ENCODE results near the gene LRRTM4. TPM values are rescaled to one million over a fixed set of nuclear protein-coding genes. Genes with fewer than 3 reads are reported as not detected.
"Not testable (repeated sequence)": the region's sequence is repeated elsewhere in the genome, so short reads cannot be mapped to it uniquely, and the experiment has no call there.

The LRRTM4 gene
- total RNA-seq, 1 donor from 2014 or later, result not detected

GRCh38 chr2:76721226-76721625, 801.0 kb downstream of the LRRTM4 start:
- no peaks in the 10 kb centered on the region for H3K27me3 Mint-ChIP-seq
- ATAC-seq (ENCODE audit: low read depth) (no peak), DNase-seq (no peak)
- CTCF ChIA-PET, result no interaction called here
- H3K9me3 Mint-ChIP-seq, result peaks cover 5% of the 10 kb centered on the region
- no peaks in the 10 kb centered on the region for H3K4me1 Mint-ChIP-seq
- H3K4me3 Mint-ChIP-seq, result no peak overlapping the region
- TF ChIP-seq, protein P1, sequence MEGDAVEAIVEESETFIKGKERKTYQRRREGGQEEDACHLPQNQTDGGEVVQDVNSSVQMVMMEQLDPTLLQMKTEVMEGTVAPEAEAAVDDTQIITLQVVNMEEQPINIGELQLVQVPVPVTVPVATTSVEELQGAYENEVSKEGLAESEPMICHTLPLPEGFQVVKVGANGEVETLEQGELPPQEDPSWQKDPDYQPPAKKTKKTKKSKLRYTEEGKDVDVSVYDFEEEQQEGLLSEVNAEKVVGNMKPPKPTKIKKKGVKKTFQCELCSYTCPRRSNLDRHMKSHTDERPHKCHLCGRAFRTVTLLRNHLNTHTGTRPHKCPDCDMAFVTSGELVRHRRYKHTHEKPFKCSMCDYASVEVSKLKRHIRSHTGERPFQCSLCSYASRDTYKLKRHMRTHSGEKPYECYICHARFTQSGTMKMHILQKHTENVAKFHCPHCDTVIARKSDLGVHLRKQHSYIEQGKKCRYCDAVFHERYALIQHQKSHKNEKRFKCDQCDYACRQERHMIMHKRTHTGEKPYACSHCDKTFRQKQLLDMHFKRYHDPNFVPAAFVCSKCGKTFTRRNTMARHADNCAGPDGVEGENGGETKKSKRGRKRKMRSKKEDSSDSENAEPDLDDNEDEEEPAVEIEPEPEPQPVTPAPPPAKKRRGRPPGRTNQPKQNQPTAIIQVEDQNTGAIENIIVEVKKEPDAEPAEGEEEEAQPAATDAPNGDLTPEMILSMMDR (IDR thresholded peaks at IDR 0.05), result no peak
- intact Hi-C loops (cut with micrococcal nuclease), result no loop called here
- H3K36me3 Mint-ChIP-seq (ENCODE audit: low read depth), result no peaks in the 10 kb centered on the region
- POLR2A ChIA-PET, result no interaction called here
- H3K27ac Mint-ChIP-seq, result no peak overlapping the region

DNA sequence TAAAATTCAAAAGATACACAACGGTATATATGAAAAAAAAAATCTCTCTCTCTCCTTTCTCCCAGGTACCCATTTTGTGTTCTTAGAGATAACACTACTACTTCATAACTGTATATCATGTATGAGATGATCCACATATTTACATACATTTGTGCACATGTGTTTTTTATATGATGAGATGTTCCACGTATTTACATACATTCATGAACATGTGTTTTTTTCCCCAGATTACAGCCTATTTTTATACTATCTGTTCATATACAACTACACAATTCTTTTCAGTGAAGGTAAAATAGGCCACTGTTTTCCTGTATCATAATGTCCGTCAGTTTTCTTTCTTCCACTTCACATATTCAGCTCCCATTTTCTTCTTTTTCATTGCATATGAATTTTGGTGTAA, 808.9 kb downstream of the LRRTM4 start:
- no peak for ATAC-seq (ENCODE audit: low read depth)
- no peaks in the 10 kb centered on the region for H3K27me3 Mint-ChIP-seq

GRCh38 chr2:76711490-76711889, 810.7 kb downstream of the LRRTM4 start:
- Mint-ChIP-seq H3K4me3 (no peak overlapping the region), H3K27me3 (no peaks in the 10 kb centered on the region), H3K9me3 (peaks cover 3% of the 10 kb centered on the region), H3K27ac (no peak overlapping the region), H3K36me3 (ENCODE audit: low read depth) (no peaks in the 10 kb centered on the region), H3K4me1 (no peaks in the 10 kb centered on the region)
- TF ChIP-seq, protein P1 (IDR thresholded peaks at IDR 0.05), result no peak
- DNase-seq (no peak), ATAC-seq (ENCODE audit: low read depth) (no peak)
- CTCF ChIA-PET, result no interaction called here
- POLR2A ChIA-PET, result no interaction called here
- intact Hi-C loops (cut with micrococcal nuclease), result no loop called here

More for the DNA sequence above, 808.9 kb downstream of the LRRTM4 start:
- no peak for DNase-seq
- no peak overlapping the region for H3K27ac Mint-ChIP-seq
- intact Hi-C loops (cut with micrococcal nuclease), result no loop called here
- ChIA-PET CTCF (no interaction called here), POLR2A (no interaction called here)
- TF ChIP-seq, protein P1 (IDR thresholded peaks at IDR 0.05), result no peak
- H3K4me1 Mint-ChIP-seq, result no peaks in the 10 kb centered on the region
- H3K9me3 Mint-ChIP-seq, result no peaks in the 10 kb centered on the region
- H3K36me3 Mint-ChIP-seq (ENCODE audit: low read depth), result no peaks in the 10 kb centered on the region
- H3K4me3 Mint-ChIP-seq, result no peak overlapping the region

DNA sequence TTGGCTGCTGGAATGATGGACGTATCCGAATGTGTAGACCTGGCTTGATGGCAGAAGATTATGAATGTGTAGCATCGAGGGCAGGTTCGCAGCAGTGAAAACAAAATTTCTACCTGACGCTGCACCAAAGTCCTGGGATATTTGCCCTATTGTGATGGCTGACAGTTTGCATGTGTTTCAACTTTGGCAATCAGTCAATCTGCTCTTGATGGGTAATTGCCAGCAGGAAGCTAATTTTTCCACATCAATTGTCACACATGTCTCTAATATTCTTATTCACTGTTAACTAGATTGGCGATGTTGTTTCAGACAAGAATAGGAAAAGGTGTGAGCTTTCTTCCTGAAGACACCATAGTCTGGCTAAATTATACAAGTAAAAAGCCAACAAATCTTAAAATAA, 821.3 kb downstream of the LRRTM4 start:
- TF ChIP-seq, protein P1 (IDR thresholded peaks at IDR 0.05), result no peak
- Mint-ChIP-seq H3K9me3 (no peaks in the 10 kb centered on the region), H3K36me3 (ENCODE audit: low read depth) (no peaks in the 10 kb centered on the region), H3K4me3 (no peak overlapping the region), H3K27ac (no peak overlapping the region), H3K4me1 (no peaks in the 10 kb centered on the region), H3K27me3 (no peaks in the 10 kb centered on the region)
- intact Hi-C loops (cut with micrococcal nuclease), result no loop called here
- ChIA-PET CTCF (no interaction called here), POLR2A (no interaction called here)
- ATAC-seq (ENCODE audit: low read depth) (no peak), DNase-seq (no peak)

DNA sequence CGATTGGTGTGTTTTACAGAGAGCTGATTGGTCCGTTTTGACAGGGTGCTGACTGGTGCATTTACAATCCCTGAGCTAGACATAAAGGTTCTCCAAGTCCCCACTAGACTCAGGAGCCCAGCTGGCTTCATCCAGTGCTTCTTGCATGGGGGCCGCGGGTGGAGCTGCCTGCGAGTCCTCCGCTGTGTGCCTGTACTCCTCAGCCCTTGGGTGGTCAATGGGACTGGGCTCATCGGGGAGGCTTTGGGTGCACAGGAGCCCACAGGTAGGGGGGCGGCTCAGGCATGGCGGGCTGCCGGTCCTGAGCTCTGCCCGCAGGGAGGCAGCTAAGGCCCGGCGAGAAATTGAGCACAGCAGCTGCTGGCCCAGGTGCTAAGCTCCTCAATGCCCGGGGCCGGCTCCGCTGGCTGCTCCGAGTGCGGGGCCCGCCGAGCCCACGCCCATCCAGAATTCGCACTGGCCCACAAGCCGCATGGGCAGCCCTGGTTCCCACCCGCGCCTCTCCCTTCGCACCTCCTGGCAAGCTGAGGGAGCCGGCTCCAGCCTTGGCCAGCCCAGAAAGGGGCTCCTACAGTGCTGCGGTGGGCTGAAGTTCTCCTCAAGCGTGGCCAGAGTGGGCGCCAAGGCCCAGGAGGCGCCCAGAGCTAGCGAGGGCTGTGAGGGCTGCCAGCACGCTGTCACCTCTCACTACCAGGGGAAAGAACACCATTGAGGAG, 824.0 kb downstream of the LRRTM4 start:
- H3K36me3 Mint-ChIP-seq (ENCODE audit: low read depth); H3K27ac Mint-ChIP-seq; CTCF ChIA-PET; intact Hi-C loops (cut with micrococcal nuclease); H3K27me3 Mint-ChIP-seq; POLR2A ChIA-PET; H3K9me3 Mint-ChIP-seq; DNase-seq; H3K4me1 Mint-ChIP-seq; H3K4me3 Mint-ChIP-seq; ATAC-seq (ENCODE audit: low read depth): not testable (repeated sequence)

Data from activated B cell treated with CpG ODN at 0.5 μM for 24 hours (primary cell).